ENCODE data around the gene FADS2.

GRCh38 chr11:61898247-61898582, 70.1 kb downstream of the FADS2 start:
- TF ChIP-seq JUN (CRISPR knock-in tag; IDR thresholded peaks at IDR 0.05) = no peak
- no peak for TF ChIP-seq CTCF (IDR thresholded peaks at IDR 0.05)
- TF ChIP-seq ATF2 (CRISPR knock-in tag; IDR thresholded peaks at IDR 0.05; ENCODE audit: borderline replicate concordance, low read depth) = no peak
- no peak for TF ChIP-seq MLX (CRISPR knock-in tag; IDR thresholded peaks at IDR 0.05)
- no peak for TF ChIP-seq STAT6 (CRISPR knock-in tag; conservative IDR thresholded peaks at IDR 0.05; ENCODE audit: low read depth)
- TF ChIP-seq ZNF416 (CRISPR knock-in tag; IDR thresholded peaks at IDR 0.05) = no peak

All from WTC11 (cell line).